Stimulated activated CD4-positive, alpha-beta T cell treated with anti-CD3 and anti-CD28 coated beads, TNF-alpha, amount 100 ng/mL, for 24 hours (primary cell): ENCODE data around the gene SLC9A2.
A peak's percentile ranks its signal among the peaks of the same experiment; 100 is the strongest.

Source experiments
- DNase-seq, 3 experiments: peaks; one replicate each; pipeline ENCODE4 v3.0.0-alpha.2; 2020; ENCODE audit warnings: low read depth in 3 of 3

SLC9A2 gene

DNA sequence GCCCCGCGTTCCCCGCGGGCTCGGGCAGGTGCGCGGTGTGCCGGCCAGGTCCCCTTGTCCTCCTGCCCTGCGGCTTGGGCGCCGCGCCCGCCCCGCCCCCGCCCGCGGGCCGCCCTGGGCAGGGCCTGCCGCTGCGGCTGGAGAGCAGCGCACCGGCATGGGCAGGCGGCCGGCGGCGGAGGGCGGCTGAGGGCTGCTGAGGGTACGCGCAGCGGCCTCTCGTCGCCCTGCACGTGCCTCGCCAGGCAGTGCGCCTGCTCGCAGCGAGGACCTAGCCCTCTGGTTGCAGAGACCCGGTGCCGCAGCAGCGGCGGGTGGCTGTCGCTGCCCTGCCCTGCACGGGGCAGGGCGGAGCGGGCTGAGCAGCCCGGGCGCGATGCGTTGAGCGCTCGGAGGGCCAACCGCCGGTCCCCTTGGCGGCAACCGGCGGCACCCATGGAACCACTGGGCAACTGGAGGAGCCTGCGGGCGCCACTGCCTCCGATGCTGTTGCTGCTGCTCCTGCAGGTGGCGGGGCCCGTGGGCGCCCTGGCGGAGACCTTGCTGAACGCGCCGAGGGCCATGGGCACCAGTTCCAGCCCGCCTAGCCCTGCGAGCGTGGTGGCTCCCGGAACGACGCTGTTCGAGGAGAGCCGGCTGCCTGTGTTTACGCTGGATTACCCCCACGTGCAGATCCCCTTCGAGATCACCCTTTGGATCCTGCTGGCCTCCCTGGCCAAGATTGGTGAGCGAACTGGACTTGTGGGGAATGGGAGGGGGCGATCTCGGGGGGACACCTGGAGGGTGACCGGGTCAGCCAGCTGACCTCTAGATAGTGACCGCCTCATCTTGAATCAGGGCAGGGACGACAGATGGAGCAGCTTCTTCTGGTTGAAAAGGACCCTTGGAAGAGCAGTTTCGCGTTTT, at the start of gene SLC9A2:
SLC9A2 (plus strand) TSS at position 140 of the 906 bp plus-strand sequence; CDS start at position 436, 296 bp downstream.
- DNase-seq = peak in 1 of 3 experiments; percentile 19

DNA sequence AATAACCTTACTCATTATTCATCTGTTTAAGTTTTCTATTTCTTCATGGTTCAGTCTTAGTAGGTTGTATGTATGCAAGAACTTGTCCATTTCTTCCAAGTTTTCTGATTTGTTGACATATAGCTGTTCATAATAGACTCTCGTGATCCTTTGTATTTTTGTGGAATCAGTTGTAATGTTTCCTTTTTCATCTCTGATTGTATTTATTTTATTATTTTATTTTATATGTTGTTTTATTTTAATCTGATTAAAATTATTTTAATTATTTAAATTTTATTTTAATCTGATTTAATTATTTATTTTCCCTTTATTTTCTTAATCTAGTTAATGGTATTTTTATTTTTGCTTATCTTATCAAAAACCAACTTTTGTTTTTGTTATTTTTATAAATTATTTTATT, 43.5 kb upstream of the SLC9A2 start:
- DNase-seq = no peak

DNA sequence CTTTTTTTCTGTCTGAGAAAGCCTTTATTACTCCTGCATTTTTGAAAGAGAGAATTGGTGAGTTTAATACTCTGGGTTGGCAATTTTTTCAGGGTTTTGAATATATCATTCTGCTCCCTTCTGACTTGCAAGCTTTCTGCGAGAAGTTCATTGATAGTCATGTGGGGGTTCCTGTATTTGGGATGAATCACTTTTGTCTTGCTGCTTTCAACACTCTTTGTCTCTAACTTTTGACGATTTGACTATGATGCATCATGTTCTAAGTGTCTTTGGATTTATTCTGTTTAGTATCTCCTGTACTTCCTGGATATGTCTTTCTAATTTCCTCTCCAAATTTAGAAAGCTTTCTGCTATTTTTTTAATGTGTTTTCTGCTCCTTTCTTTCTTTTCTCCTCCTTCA, 41.0 kb upstream of the SLC9A2 start:
- no peak for DNase-seq

- DNase-seq = no peak
Measured at GRCh38 chr2:102581911-102582310, 37.4 kb upstream of the SLC9A2 start.

DNA sequence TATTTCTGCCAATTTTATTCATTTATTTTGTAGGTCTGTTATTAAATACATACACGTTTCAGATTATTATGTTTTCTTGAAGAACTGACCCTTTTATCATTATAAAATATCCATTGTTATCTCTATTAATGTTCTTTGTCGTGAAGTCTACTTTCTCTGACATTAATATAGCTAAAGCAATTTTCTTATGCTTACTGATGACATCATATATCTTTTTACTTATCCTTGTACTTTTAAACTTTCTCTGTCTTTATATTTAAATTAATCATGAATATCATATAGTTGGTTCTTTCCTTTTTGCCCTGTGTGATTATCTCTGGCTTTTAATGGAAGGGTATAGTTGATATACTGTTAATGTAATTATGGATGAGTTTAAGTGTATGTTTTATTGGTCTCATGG, 36.5 kb upstream of the SLC9A2 start:
- DNase-seq = no peak

DNA sequence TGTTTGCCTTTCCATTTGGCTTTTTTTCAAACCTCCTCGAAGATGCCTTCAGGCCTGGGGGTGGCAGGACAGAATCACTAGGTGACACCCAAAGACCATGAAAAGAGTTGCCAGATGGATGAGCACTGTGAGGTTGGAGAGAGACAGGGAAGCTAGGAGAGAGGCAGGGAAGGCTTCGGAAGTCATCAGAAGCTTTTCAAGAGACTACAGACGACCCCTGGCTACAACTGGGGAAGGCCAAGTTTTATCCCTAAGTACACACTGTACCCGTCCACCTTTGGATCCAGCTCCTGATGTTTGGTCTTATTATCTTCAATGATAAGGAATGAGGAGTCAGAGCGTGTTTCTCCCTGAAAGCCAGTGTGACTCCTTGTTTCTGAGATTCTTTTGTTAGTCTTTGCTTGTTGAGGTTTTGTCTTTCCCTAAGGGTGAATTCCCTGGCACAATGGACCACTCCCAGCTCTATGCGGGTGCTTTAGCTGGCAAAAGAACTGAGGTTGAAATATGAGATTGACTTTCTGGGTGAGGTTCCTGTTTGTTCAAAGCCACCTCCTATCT, 33.4 kb upstream of the SLC9A2 start:
- DNase-seq = no peak

- DNase-seq = no peak
Measured at GRCh38 chr2:102588213-102588939, 31.0 kb upstream of the SLC9A2 start.

- no peak for DNase-seq
Measured at GRCh38 chr2:102589444-102589843, 29.9 kb upstream of the SLC9A2 start.

GRCh38 chr2:102591491-102592045, 27.8 kb upstream of the SLC9A2 start:
- DNase-seq = no peak

DNA sequence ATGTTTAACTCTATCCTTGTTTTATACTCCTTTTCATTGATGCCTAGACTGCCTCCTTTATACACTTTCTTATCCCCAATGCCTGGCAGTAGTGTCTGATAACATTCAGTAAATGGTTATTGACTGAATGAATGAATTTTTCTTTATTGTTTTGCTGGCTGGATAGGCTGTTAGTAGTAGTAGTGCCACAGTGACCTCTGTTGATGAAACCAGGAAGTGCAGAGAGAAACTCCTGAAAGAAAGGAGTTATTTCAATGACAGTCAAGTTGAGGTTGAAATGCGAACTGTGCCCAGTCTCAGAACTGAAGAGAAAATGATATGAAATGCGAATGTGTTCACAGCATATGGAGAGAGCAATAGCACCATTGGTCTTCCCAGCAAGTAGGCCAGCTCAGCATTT, 26.8 kb upstream of the SLC9A2 start:
- no peak for DNase-seq

GRCh38 chr2:102593516-102593915, 25.8 kb upstream of the SLC9A2 start:
- no peak for DNase-seq

- DNase-seq = no peak
Measured at GRCh38 chr2:102594445-102595016, 24.8 kb upstream of the SLC9A2 start.

DNA sequence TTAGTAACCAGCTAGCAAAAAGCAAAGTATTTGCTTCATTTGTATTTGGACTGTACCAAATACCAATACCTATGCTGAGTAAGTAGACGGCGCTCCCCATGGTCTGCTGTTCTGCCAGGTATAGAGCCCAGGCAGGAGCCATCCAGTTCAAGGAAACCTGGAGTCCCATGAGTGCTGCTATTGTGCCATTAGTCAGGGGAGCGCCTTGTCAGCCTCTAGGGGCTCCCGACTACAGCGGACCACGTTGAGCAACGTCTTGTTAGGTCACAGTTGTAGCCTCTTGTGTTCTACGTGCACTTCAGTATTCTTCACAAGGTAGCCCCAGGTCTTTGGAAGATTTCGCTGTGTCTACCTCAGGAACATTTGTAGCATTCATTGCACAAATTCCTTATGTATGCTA, 21.6 kb upstream of the SLC9A2 start:
- no peak for DNase-seq

DNA sequence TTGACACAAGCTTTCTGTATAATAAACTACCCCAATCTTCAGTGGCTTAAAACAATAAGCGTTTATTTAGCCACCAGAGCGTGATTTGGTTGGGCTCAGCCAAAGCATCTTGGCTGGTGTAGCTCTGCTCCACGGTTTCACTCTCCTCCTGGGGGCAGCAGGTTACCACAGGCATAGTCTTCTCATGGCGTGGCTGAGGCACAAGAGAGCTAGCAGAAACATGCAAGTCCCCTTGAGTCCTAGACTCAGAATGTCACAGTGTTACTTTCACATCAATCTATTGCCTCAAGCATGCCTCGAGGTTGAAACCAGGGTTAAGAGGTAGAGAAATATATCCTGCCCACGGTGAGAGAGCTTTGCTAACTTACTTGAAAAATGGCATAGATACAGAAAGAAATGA, 19.9 kb upstream of the SLC9A2 start:
- DNase-seq = no peak

DNA sequence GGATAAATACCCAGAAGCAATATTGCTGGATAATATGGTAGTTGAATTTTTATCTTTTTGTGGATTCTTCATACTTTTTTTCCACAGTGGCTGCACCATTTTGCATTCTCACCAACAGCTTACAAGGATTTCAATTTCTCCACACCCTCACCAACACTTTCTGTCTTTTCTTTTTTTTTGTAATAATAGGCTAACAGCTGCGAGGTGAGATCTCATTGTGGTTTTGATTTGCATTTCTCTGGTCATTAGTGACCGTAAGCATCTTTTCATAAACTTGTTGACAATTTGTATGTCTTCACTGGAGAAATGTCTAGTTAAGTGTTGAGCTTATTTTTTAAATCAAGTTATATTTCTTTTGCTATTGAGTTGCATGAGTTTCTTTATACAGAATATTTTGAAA, 17.6 kb upstream of the SLC9A2 start:
- no peak for DNase-seq

- DNase-seq = no peak
Measured at GRCh38 chr2:102603904-102604303, 15.4 kb upstream of the SLC9A2 start.

DNA sequence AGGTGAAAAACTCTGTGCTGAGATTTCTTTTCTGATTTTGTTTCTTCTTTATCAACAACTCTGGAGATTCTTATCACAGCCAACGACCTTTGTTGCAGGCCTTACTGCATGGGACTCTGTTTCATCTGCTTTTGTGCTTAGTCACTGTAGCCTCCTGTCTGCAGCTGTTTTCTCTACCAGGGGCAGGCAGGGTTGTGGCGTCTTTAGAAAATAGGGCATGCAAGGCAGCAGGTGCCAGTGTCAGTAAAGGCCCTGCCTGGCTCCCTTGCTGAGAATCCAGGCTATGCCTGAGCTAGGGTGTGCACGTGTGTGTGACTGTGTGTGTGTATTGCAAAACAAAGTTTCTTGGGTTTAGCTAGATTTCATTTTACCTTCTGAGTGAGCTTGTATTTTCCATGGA, 14.6 kb upstream of the SLC9A2 start:
- DNase-seq = no peak

DNA sequence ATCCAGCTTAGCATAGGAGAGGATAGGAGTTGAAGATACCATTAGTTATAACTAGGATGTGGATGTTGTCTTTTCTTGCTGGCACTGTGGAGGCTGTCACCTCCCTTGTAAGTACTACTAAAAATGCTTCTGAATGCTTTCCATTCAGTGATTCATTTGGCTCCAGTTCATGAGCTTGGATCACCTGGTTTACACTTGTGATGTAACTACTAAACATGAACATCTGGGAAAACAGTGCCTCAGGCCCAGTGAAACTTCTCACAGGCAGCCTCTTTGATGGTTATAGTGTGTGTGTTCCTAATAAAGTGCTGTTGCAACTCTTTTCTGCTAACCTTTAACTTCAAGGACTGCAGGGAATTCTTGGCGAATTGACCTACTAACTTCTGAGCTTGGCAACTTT, 13.0 kb upstream of the SLC9A2 start:
- no peak for DNase-seq

DNA sequence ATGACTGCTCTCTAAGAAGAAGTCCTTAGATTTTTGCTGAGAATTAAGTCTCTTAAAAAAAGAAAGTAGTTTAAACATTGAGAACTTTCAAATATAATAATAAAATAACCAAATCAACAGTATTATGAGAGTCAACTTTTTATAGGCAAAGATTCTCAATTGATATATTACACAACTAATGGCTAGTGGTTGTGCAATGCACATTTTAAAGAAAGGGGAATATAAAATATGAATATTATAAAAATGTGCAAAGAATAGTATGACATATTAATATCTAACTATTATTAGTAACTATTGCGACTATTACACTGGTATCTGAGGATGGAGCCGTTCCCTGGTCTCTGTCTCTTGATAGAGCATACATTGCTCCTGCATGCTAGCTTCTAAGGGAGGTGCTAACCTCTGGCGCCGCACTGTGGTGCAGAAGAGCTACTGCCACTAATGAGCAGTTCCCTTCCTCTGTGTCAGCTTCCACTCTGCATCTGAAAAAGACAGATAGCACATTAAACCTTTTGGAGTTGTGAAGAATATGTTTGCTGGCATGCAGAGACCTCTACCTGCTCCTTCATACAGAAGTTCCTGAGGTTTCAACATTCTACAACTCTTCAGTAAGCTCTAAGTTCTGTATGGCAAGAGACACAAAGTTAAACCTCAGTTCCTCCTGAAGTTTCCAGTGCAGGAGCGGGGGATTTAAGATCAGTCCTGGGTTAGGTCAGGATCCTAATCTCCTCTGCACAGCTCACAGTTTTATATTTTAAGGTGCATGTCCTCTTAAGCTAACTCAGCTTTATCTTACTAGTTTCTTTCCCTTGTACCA, 3.5 kb upstream of the SLC9A2 start:
- DNase-seq = peak in 2 of 3 experiments; percentile 24 to 46

- DNase-seq = peak in 1 of 3 experiments; percentile 47
Measured at GRCh38 chr2:102618452-102619413, 620 bp upstream of the SLC9A2 start.
